Peyer's patch (tissue), 4 donors: ENCODE measurements around the gene ESPN. TPM values are rescaled to one million over a fixed set of nuclear protein-coding genes. Genes with fewer than 3 reads are reported as not detected.

ENCODE experiments used
- DNase-seq, 3 donors: peaks; one replicate each; pipeline ENCODE4 v3.0.0-alpha.2; 2017 to 2019
- H3K27ac ChIP-seq, 4 donors: fragments of 200-600 bp; sonication (generic); one replicate each; pipeline ENCODE4 v1.5.1; 2016 to 2019
- H3K27me3 ChIP-seq, 2 donors: fragments of 200-600 bp; sonication (generic); one replicate each; pipeline ENCODE4 v1.5.1; 2019
- H3K36me3 ChIP-seq, 3 donors: fragments of 200-600 bp; sonication (generic); one replicate each; pipeline ENCODE4 v1.5.1; 2016 to 2019
- H3K4me1 ChIP-seq, 4 donors: fragments of 200-600 bp; sonication (generic); one replicate each; pipeline ENCODE4 v1.5.1; 2016 to 2019
- H3K4me3 ChIP-seq, 4 donors: fragments of 200-600 bp; sonication (generic); 1 replicate in 3 of 4; 2 replicates in 1 of 4; pipeline ENCODE4 v1.5.1; 2016 to 2019; ENCODE audit warnings: mild to moderate bottlenecking in 1 of 4
- H3K9me3 ChIP-seq, 4 donors: fragments of 200-600 bp; sonication (generic); one replicate each; pipeline ENCODE4 v1.5.1; 2016 to 2019; ENCODE audit warnings: mild to moderate bottlenecking in 1 of 4
- POLR2A ChIP-seq, 2 donors: fragments of 450-650 bp; IDR thresholded peaks; one replicate each; pipeline ENCODE4 v1.5.1; 2017; ENCODE audit warnings: antibody characterized with exemption in 2 of 2, mild to moderate bottlenecking in 2 of 2, moderate library complexity in 2 of 2
- total RNA-seq, 4 donors: library from RNA; depleted of rRNA; stranded (reverse); fragments of >200 nt; gene quantifications; one replicate each; pipeline ENCODE4 v1.1.0, GENCODE V29; 2016
- TF ChIP-seq, protein P1 (sequence below), 6 experiments: fragments of 450-650 bp in 4 of 6; fragments of 200-600 bp in 2 of 6; sonication (generic) in 1 of 6; IDR thresholded peaks; one replicate each; pipeline ENCODE4 v1.5.1; 2017 to 2019; ENCODE audit warnings: antibody characterized with exemption in 6 of 6, mild to moderate bottlenecking in 3 of 6, moderate library complexity in 1 of 6

Gene ESPN
- total RNA-seq, 4 donors from 2014 or later, result 17.3 to 390 (median 306) TPM

DNA sequence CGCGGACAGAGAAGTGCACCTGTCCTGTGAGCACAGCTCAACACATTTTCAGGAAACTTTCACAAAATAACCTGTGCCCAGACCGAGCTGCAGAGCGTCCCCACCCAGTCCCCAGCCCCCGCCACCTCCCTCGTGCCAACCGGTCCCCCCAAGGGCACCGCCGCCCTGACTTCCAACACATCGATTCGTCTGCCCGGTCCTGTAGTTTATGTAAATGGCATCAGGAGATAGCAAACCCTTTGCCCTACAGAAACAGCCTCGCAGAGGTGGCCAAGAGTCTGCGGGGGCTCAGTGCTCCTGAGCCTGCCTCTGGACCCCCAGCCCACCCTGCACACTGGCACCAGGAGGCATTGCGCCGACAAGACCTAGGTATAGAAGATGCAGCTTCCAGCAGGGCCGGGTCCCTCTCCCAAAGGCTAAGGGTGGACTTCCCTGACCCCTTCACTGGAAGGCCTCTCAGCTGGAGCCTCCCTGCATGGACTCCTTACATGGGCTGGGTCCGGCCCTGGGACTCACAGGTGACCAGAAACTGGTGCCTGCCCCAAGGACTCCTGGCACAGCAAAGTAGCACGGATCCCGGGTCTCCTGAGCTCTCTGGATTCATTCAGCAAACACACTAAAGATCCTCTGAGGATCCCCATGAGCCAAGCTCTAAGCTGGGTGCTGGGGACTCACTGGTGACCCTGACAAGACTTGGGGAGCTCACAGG, 73.4 kb downstream of the ESPN start:
- Histone ChIP-seq H3K4me3 (peak overlapping the region; percentile 36 to 65 (median 60)), H3K9me3 (no peaks in the 10 kb centered on the region), H3K27ac (no peak overlapping the region), H3K4me1 (peaks cover 0 to 14% (median 4%) of the 10 kb centered on the region in 4 donors), H3K27me3 (no peaks in the 10 kb centered on the region), H3K36me3 (no peaks in the 10 kb centered on the region)
- no peak for TF ChIP-seq POLR2A (IDR thresholded peaks at IDR 0.05)
- TF ChIP-seq, protein P1, sequence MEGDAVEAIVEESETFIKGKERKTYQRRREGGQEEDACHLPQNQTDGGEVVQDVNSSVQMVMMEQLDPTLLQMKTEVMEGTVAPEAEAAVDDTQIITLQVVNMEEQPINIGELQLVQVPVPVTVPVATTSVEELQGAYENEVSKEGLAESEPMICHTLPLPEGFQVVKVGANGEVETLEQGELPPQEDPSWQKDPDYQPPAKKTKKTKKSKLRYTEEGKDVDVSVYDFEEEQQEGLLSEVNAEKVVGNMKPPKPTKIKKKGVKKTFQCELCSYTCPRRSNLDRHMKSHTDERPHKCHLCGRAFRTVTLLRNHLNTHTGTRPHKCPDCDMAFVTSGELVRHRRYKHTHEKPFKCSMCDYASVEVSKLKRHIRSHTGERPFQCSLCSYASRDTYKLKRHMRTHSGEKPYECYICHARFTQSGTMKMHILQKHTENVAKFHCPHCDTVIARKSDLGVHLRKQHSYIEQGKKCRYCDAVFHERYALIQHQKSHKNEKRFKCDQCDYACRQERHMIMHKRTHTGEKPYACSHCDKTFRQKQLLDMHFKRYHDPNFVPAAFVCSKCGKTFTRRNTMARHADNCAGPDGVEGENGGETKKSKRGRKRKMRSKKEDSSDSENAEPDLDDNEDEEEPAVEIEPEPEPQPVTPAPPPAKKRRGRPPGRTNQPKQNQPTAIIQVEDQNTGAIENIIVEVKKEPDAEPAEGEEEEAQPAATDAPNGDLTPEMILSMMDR (IDR thresholded peaks at IDR 0.05), result no peak
- no peak for DNase-seq

DNA sequence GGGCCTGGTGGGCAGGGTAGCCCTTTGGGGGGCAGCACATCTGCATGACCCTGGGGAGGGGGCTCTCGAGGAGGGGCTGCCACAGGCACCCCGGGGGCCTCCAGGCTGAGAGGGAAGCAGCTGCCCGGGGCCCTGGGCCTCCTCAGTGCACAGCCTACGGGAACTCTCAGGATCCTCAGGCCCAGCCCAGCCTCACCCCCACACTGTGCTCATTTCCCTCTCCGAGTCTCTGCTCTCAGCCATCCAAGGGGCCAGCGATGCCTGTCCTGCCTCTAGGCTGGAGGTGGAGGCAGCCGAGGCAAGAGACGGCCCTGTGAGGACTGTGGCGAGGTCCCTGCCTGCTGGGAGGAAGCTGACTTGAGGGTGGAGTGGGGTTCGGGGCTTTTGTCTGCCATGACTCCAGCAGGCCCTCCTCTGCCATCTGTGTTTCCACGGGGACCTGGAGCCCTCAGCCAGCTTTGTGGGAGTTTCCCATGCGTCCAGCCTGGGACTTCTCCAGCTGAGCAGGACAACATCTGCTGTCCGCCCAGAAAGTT, 74.1 kb downstream of the ESPN start:
- H3K27ac ChIP-seq, result no peak overlapping the region
- no peak for TF ChIP-seq POLR2A (IDR thresholded peaks at IDR 0.05)
- TF ChIP-seq, protein P1 (IDR thresholded peaks at IDR 0.05), result no peak
- no peak overlapping the region for H3K4me3 ChIP-seq
- peaks cover 0 to 14% (median 4%) of the 10 kb centered on the region in 4 donors for H3K4me1 ChIP-seq
- no peaks in the 10 kb centered on the region for H3K9me3 ChIP-seq
- no peak for DNase-seq
- H3K36me3 ChIP-seq, result no peaks in the 10 kb centered on the region
- no peaks in the 10 kb centered on the region for H3K27me3 ChIP-seq

DNA sequence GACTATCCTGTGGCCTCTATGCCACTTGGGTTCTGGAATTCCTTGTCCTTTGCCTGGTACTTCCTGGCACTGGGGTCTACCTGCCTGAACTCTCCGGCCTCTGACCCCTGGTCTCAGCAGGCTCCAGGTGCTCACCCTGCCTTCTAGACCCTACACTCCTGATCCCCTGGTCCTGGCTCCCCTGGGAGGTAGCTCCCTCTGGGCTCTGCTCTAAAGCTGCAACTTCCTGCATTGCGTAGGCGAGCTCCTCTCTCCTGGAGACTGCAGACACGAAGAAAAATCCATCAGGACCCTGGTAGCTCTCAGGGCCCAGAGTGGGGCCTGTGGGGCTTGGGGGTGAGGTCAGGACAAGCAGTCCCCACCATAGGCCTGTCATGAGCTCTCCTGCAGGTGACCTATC, 74.7 kb downstream of the ESPN start:
- TF ChIP-seq POLR2A (IDR thresholded peaks at IDR 0.05), result no peak
- TF ChIP-seq, protein P1 (IDR thresholded peaks at IDR 0.05), result no peak
- Histone ChIP-seq H3K27me3 (no peaks in the 10 kb centered on the region), H3K4me3 (no peak overlapping the region), H3K4me1 (peaks cover 0 to 14% (median 4%) of the 10 kb centered on the region in 4 donors), H3K36me3 (no peaks in the 10 kb centered on the region), H3K9me3 (no peaks in the 10 kb centered on the region), H3K27ac (no peak overlapping the region)
- DNase-seq, result no peak

DNA sequence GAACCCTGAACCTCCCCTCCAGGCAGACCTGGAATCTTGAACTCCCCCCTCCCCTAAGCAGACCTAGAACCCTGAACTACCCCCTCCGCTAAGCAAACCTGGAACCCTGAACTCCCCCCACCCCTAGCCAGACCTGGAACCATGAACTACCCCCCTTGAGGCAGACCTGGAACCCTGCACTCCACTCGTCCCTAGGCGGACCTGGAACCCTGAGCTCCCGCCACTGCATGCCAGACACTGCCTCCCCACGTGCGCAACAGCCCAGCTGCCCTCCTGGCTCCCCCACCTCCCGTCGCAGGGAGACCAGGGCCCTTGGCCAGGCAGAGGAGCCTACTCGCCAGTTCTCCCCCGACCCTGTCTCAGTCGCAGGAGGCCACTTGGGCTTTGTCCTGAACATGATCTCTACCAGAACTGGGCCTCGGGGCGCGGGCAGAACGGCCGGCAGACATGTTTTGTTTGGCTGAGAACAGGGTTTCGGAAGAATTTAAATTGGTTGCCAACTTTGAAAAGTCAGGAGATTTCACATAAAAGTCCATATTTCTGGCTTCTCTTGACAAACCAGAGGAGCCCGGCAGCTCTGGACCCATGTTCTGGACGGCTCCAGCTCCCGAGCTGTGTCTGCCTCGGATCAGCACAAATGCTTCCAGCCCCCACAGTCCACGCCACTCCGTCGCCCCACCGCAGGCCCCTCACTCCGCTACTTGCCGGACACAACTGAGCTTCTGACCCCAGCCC, 76.1 kb downstream of the ESPN start:
- no peaks in the 10 kb centered on the region for H3K27me3 ChIP-seq
- peaks cover 0 to 14% (median 4%) of the 10 kb centered on the region in 4 donors for H3K4me1 ChIP-seq
- no peak for DNase-seq
- no peak for TF ChIP-seq POLR2A (IDR thresholded peaks at IDR 0.05)
- TF ChIP-seq, protein P1 (IDR thresholded peaks at IDR 0.05), result no peak
- H3K36me3 ChIP-seq, result no peaks in the 10 kb centered on the region
- H3K27ac ChIP-seq, result no peak overlapping the region
- no peak overlapping the region for H3K4me3 ChIP-seq
- no peaks in the 10 kb centered on the region for H3K9me3 ChIP-seq

DNA sequence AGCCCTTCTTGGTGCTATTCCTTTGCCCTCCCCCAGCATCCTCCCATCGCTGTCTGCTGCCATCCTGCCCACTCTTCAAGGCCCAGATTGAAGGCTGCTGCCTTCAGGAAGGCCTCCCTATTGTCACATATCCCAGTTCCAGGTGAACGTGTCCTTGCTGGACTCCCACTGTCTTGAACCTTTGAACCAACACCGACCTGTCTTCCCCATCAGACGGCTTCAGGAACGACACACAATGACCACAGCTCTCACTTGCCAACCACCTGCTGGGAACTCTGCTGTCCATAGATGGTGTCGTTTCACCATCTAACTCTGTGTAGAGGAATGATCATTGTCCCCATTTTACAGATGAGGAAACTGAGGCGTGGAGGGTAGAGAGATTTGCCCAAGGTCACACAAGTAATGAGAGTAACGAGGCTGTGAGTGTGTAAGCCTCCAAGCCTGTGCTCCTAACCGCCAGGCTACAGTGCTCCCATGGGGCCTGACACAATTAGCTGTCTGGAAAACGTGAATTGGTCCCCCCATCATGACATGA, 76.8 kb downstream of the ESPN start:
- Histone ChIP-seq H3K4me3 (no peak overlapping the region), H3K27me3 (no peaks in the 10 kb centered on the region), H3K36me3 (no peaks in the 10 kb centered on the region)

More for the DNA sequence above, 76.8 kb downstream of the ESPN start:
- Histone ChIP-seq H3K27ac (no peak overlapping the region), H3K9me3 (no peaks in the 10 kb centered on the region), H3K4me1 (peaks cover 0 to 14% (median 4%) of the 10 kb centered on the region in 4 donors)
- DNase-seq, result no peak
- TF ChIP-seq POLR2A (IDR thresholded peaks at IDR 0.05), result no peak
- TF ChIP-seq, protein P1 (IDR thresholded peaks at IDR 0.05), result no peak
